HEK293 (cell line): ENCODE data around the gene ABCE1.

Source experiments
- CTCF ChIA-PET: fragments of 350-600 bp; formaldehyde crosslinking; extraction: SDS; loops from one replicate; lab custom pipeline; 2021; ENCODE audit warnings: antibody characterized with exemption; lab: Yijun Ruan, JAX
- POLR2A ChIA-PET: fragments of 300-600 bp; formaldehyde crosslinking; extraction: SDS; loops from one replicate; lab custom pipeline; 2020; ENCODE audit warnings: antibody characterized with exemption, inconsistent platforms; lab: Yijun Ruan, JAX
- H3K27ac ChIP-seq: fragments of 200-500 bp; sonication (Bioruptor generic); 2 replicates; pipeline ENCODE4 v1.5.1; 2014; ENCODE audit warnings: low read depth, low read length, control low read depth, inconsistent platforms; ENCODE audit errors: extremely low read depth
- H3K36me3 ChIP-seq, 2 experiments: fragments of 200-500 bp in 1 of 2; sonication (Bioruptor generic) in 1 of 2; 1 replicate in 1 of 2; 2 replicates in 1 of 2; pipeline ENCODE4 v1.5.1; 2014 to 2017; ENCODE audit warnings: inconsistent platforms in 2 of 2, low read length in 2 of 2; ENCODE audit not compliant: control insufficient read depth in 2 of 2, insufficient read depth in 1 of 2
- H3K4me1 ChIP-seq: fragments of 200-500 bp; sonication (Bioruptor generic); 2 replicates; pipeline ENCODE4 v1.5.1; 2014; ENCODE audit warnings: mild to moderate bottlenecking, low read length, inconsistent platforms; ENCODE audit not compliant: control insufficient read depth, insufficient read depth
- H3K4me3 ChIP-seq: 2 replicates; pipeline ENCODE4 v1.5.1; 2011; ENCODE audit warnings: low read depth, mild to moderate bottlenecking, control low read depth, low read length, moderate library complexity
- H3K9me3 ChIP-seq: fragments of 200-500 bp; sonication (Bioruptor generic); 2 replicates; pipeline ENCODE4 v1.5.1; 2014; ENCODE audit warnings: low read depth, low read length, inconsistent platforms; ENCODE audit not compliant: control insufficient read depth, insufficient read depth
- KLF16 ChIP-seq: fragments of 450-650 bp; formaldehyde crosslinking; IDR thresholded peaks from 2 replicates; pipeline ENCODE4 v1.5.1; 2017; ENCODE audit warnings: missing biosample characterization, missing genetic modification characterization
- KLF8 ChIP-seq: fragments of 450-650 bp; formaldehyde crosslinking; IDR thresholded peaks from 2 replicates; pipeline ENCODE4 v1.5.1; 2016; ENCODE audit warnings: missing biosample characterization, missing genetic modification characterization
- PRDM1 ChIP-seq: fragments of 450-650 bp; formaldehyde crosslinking; IDR thresholded peaks from 2 replicates; pipeline ENCODE4; 2016; ENCODE audit warnings: missing biosample characterization, missing genetic modification characterization
- SP2 ChIP-seq: fragments of 450-650 bp; formaldehyde crosslinking; IDR thresholded peaks from 2 replicates; pipeline ENCODE4 v1.5.1; 2016; ENCODE audit warnings: missing biosample characterization, missing genetic modification characterization
- YY1 ChIP-seq: fragments of 450-650 bp; formaldehyde crosslinking; IDR thresholded peaks from 2 replicates; pipeline ENCODE4 v1.5.1; 2018; ENCODE audit warnings: missing biosample characterization, missing genetic modification characterization
- ZBTB11 ChIP-seq: fragments of 450-650 bp; formaldehyde crosslinking; conservative IDR thresholded peaks from 2 replicates; pipeline ENCODE4 v1.5.1; 2016; ENCODE audit warnings: low read depth, missing biosample characterization, missing genetic modification characterization
- ZBTB17 ChIP-seq: fragments of 450-650 bp; formaldehyde crosslinking; IDR thresholded peaks from 2 replicates; pipeline ENCODE4 v1.5.1; 2016; ENCODE audit warnings: missing biosample characterization, missing genetic modification characterization
- ZBTB20 ChIP-seq: fragments of 450-650 bp; formaldehyde crosslinking; IDR thresholded peaks from 2 replicates; pipeline ENCODE4 v1.5.1; 2016; ENCODE audit warnings: missing biosample characterization, missing genetic modification characterization
- ZBTB21 ChIP-seq: fragments of 450-650 bp; formaldehyde crosslinking; IDR thresholded peaks from 2 replicates; pipeline ENCODE4 v1.5.1; 2017; ENCODE audit warnings: missing biosample characterization, missing genetic modification characterization
- ZBTB26 ChIP-seq: fragments of 450-650 bp; formaldehyde crosslinking; optimal IDR thresholded peaks from 2 replicates; pipeline ENCODE3; 2016; ENCODE audit warnings: missing biosample characterization, mild to moderate bottlenecking, missing genetic modification characterization
- ZBTB8A ChIP-seq: fragments of 450-650 bp; formaldehyde crosslinking; IDR thresholded peaks from 2 replicates; pipeline ENCODE4 v1.5.1; 2016; ENCODE audit warnings: missing biosample characterization, missing genetic modification characterization
- ZEB2 ChIP-seq: fragments of 450-650 bp; formaldehyde crosslinking; IDR thresholded peaks from 2 replicates; pipeline ENCODE4 v1.5.1; 2016; ENCODE audit warnings: missing biosample characterization, missing genetic modification characterization
- ZFHX2 ChIP-seq: fragments of 450-650 bp; formaldehyde crosslinking; conservative IDR thresholded peaks from 2 replicates; pipeline ENCODE4 v1.5.1; 2016; ENCODE audit warnings: missing biosample characterization, missing genetic modification characterization
- ZNF138 ChIP-seq: fragments of 450-650 bp; formaldehyde crosslinking; IDR thresholded peaks from 2 replicates; pipeline ENCODE4 v1.5.1; 2016; ENCODE audit warnings: missing biosample characterization, missing genetic modification characterization, borderline replicate concordance
- ZNF175 ChIP-seq: fragments of 450-650 bp; formaldehyde crosslinking; IDR thresholded peaks from 2 replicates; pipeline ENCODE4 v1.5.1; 2016; ENCODE audit warnings: missing biosample characterization, missing genetic modification characterization
- ZNF2 ChIP-seq: fragments of 450-650 bp; formaldehyde crosslinking; IDR thresholded peaks from 2 replicates; pipeline ENCODE4 v1.5.1; 2016; ENCODE audit warnings: missing biosample characterization, missing genetic modification characterization
- ZNF23 ChIP-seq: fragments of 450-650 bp; formaldehyde crosslinking; IDR thresholded peaks from 2 replicates; pipeline ENCODE4 v1.5.1; 2016; ENCODE audit warnings: missing biosample characterization, missing genetic modification characterization, borderline replicate concordance
- ZNF394 ChIP-seq: fragments of 450-650 bp; formaldehyde crosslinking; IDR thresholded peaks from 2 replicates; pipeline ENCODE4 v1.5.1; 2016; ENCODE audit warnings: missing biosample characterization, missing genetic modification characterization, mild to moderate bottlenecking, moderate library complexity, borderline replicate concordance
- ZNF48 ChIP-seq: fragments of 450-650 bp; formaldehyde crosslinking; IDR thresholded peaks from 2 replicates; pipeline ENCODE4 v1.5.1; 2016; ENCODE audit warnings: missing biosample characterization, missing genetic modification characterization
- ZNF600 ChIP-seq: fragments of 450-650 bp; formaldehyde crosslinking; IDR thresholded peaks from 2 replicates; pipeline ENCODE4 v1.5.1; 2016; ENCODE audit warnings: missing biosample characterization, missing genetic modification characterization
- ZNF792 ChIP-seq: fragments of 450-650 bp; formaldehyde crosslinking; IDR thresholded peaks from 2 replicates; pipeline ENCODE4 v1.5.1; 2016; ENCODE audit warnings: missing biosample characterization, missing genetic modification characterization
- TF ChIP-seq, protein P1 (sequence below): fragments of 450-650 bp; formaldehyde crosslinking; IDR thresholded peaks from 2 replicates; pipeline ENCODE4 v1.5.1; 2016; ENCODE audit warnings: missing biosample characterization, missing genetic modification characterization
- TF ChIP-seq, protein P2 (sequence below): fragments of 450-650 bp; formaldehyde crosslinking; IDR thresholded peaks from 2 replicates; pipeline ENCODE4 v1.5.1; 2016; ENCODE audit warnings: missing biosample characterization, missing genetic modification characterization
- TF ChIP-seq, protein P3 (sequence below): fragments of 450-650 bp; formaldehyde crosslinking; conservative IDR thresholded peaks from 2 replicates; pipeline ENCODE4 v1.5.1; 2016; ENCODE audit warnings: low read depth, missing biosample characterization, missing genetic modification characterization

The ABCE1 gene

DNA sequence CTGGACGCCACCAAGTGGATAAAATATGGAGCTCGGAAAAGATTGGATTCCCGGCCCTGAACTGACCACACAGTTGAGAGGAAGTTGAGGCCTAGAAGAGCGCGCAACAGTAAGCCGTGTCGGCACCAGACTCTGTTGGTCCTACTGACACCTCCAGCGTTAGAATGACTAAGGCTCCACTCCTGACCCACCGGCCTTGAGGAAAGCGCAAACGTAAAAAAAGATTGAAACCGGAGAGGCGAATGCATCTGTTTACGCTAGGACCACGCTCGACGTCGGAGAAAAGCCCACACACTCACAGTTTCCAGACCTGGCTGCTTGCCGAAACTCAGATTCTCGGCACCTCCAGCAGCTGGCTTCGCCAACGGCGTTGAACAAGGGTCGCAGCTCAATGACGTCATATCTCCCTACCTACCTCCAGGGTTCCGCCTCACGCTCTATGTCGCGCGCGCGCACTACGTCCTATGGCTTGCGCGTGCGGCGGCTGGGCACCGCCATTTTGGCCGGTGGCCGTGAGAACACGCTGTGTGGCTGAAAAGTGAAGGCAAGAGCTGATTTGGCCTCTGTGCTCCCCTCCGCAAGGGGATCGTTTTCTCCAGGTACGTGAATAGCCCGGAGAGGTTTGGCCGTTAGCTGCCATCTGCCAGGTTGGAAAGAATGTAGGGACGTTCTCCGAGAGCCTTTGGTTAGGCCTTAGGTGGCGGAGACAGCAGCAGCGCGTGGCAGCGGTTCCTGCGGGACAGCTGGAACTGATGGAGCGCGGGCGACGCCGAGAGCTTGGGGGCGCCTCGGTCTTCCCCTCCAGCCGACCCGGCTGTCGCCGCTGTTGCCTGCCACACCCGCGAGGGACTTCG, at the start of gene ABCE1, which contains the start of gene ANAPC10:
Gene ABCE1 (plus strand): TSS at position 491 of the 854 bp plus-strand sequence. CDS start 6,102 bp downstream, outside the sequence.
Gene ANAPC10 (minus strand): TSS at position 376 of the 854 bp plus-strand sequence. CDS start 2,097 bp downstream, outside the sequence.
- Histone ChIP-seq H3K4me3 (peak within 1 kb of the TSS; percentile 78), H3K36me3 (peaks cover 0 to 28% of the 10 kb centered on the region in 2 experiments; a peak in 1 of 3 replicates), H3K4me1 (no peaks in the 10 kb centered on the region), H3K9me3 (no peaks in the 10 kb centered on the region), H3K27ac (peak within 1 kb of the TSS; percentile 69)
- ChIA-PET POLR2A (interaction anchor here (0.6 to 1.2 kb wide), 5 partner anchors 12 to 91 kb away, joined by 3 to 6 read pairs (median 4); no protein-coding TSS in a partner anchor), CTCF (no interaction called here)
- TF ChIP-seq KLF8 (tag by site-specific recombination) (0 out of 2 replicates have a peak, but pooled peaks have one; percentile 15), ZNF792 (tag by site-specific recombination) (no peak), ZBTB21 (tag by site-specific recombination) (peak; percentile 92), ZNF394 (tag by site-specific recombination) (0 out of 2 replicates have a peak, but pooled peaks have one; percentile 21), ZFHX2 (peak; percentile 49; the same call in 1 of the 2 replicates), ZBTB8A (tag by site-specific recombination) (0 out of 2 replicates have a peak, but pooled peaks have one; percentile 21), ZBTB20 (tag by site-specific recombination) (peak; percentile 97), ZBTB11 (tag by site-specific recombination) (peak; percentile 27), ZNF48 (tag by site-specific recombination) (no peak), YY1 (tag by site-specific recombination) (peak; percentile 82), ZBTB17 (tag by site-specific recombination) (peak; percentile 95), ZNF600 (tag by site-specific recombination) (peak; percentile 77), ZNF138 (tag by site-specific recombination) (no peak), SP2 (tag by site-specific recombination) (peak; percentile 55), ZNF175 (tag by site-specific recombination) (no peak), ZBTB26 (tag by site-specific recombination) (peak; percentile 88), ZNF2 (peak; percentile 38), KLF16 (tag by site-specific recombination) (peak; percentile 46; the same call in 1 of the 2 replicates), ZEB2 (tag by site-specific recombination) (peak; percentile 64; the same call in 1 of the 2 replicates), PRDM1 (tag by site-specific recombination) (no peak; the same call in 1 of the 2 replicates), ZNF23 (tag by site-specific recombination) (no peak)
- TF ChIP-seq, protein P1, sequence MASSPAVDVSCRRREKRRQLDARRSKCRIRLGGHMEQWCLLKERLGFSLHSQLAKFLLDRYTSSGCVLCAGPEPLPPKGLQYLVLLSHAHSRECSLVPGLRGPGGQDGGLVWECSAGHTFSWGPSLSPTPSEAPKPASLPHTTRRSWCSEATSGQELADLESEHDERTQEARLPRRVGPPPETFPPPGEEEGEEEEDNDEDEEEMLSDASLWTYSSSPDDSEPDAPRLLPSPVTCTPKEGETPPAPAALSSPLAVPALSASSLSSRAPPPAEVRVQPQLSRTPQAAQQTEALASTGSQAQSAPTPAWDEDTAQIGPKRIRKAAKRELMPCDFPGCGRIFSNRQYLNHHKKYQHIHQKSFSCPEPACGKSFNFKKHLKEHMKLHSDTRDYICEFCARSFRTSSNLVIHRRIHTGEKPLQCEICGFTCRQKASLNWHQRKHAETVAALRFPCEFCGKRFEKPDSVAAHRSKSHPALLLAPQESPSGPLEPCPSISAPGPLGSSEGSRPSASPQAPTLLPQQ (tag by site-specific recombination), result peak; percentile 58; the same call in 1 of the 2 replicates
- TF ChIP-seq, protein P2, sequence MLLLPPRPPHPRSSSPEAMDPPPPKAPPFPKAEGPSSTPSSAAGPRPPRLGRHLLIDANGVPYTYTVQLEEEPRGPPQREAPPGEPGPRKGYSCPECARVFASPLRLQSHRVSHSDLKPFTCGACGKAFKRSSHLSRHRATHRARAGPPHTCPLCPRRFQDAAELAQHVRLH (tag by site-specific recombination), result peak; percentile 83
- TF ChIP-seq, protein P3, sequence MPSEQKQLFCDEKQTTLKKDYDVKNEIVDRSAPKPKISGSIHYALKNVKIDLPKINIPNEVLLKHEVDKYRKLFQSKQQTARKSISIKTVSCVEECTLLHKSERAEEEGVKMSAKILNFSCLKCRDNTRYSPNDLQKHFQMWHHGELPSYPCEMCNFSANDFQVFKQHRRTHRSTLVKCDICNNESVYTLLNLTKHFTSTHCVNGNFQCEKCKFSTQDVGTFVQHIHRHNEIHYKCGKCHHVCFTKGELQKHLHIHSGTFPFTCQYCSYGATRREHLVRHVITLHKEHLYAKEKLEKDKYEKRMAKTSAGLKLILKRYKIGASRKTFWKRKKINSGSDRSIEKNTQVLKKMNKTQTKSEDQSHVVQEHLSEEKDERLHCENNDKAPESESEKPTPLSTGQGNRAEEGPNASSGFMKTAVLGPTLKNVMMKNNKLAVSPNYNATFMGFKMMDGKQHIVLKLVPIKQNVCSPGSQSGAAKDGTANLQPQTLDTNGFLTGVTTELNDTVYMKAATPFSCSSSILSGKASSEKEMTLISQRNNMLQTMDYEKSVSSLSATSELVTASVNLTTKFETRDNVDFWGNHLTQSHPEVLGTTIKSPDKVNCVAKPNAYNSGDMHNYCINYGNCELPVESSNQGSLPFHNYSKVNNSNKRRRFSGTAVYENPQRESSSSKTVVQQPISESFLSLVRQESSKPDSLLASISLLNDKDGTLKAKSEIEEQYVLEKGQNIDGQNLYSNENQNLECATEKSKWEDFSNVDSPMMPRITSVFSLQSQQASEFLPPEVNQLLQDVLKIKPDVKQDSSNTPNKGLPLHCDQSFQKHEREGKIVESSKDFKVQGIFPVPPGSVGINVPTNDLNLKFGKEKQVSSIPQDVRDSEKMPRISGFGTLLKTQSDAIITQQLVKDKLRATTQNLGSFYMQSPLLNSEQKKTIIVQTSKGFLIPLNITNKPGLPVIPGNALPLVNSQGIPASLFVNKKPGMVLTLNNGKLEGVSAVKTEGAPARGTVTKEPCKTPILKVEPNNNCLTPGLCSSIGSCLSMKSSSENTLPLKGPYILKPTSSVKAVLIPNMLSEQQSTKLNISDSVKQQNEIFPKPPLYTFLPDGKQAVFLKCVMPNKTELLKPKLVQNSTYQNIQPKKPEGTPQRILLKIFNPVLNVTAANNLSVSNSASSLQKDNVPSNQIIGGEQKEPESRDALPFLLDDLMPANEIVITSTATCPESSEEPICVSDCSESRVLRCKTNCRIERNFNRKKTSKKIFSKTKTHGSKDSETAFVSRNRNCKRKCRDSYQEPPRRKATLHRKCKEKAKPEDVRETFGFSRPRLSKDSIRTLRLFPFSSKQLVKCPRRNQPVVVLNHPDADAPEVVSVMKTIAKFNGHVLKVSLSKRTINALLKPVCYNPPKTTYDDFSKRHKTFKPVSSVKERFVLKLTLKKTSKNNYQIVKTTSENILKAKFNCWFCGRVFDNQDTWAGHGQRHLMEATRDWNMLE, result 0 out of 2 replicates have a peak, but pooled peaks have one; percentile 20
